HCT116 (cell line): ENCODE results near the gene GRHL1.

Experiments
- CBX3 ChIP-seq: IDR thresholded peaks from 2 replicates; pipeline ENCODE4 v1.6.1; 2012; ENCODE audit warnings: low read depth
- TF ChIP-seq, protein P1 (sequence below), 3 experiments: fragments of 200-600 bp in 1 of 3; sonication (generic) in 1 of 3; IDR thresholded peaks in 2 of 3; conservative IDR thresholded peaks in 1 of 3; 2 replicates each; pipeline ENCODE4 v1.5.1; 2012 to 2017; ENCODE audit warnings: low read depth in 2 of 3, low read length in 2 of 3, antibody characterized with exemption in 1 of 3, borderline replicate concordance in 1 of 3, control low read depth in 1 of 3, mild to moderate bottlenecking in 1 of 3, mixed read lengths in 1 of 3, mixed run types in 1 of 3, moderate library complexity in 1 of 3; ENCODE audit not compliant: insufficient read depth in 1 of 3

- TF ChIP-seq CBX3 = no peak
- TF ChIP-seq, protein P1, sequence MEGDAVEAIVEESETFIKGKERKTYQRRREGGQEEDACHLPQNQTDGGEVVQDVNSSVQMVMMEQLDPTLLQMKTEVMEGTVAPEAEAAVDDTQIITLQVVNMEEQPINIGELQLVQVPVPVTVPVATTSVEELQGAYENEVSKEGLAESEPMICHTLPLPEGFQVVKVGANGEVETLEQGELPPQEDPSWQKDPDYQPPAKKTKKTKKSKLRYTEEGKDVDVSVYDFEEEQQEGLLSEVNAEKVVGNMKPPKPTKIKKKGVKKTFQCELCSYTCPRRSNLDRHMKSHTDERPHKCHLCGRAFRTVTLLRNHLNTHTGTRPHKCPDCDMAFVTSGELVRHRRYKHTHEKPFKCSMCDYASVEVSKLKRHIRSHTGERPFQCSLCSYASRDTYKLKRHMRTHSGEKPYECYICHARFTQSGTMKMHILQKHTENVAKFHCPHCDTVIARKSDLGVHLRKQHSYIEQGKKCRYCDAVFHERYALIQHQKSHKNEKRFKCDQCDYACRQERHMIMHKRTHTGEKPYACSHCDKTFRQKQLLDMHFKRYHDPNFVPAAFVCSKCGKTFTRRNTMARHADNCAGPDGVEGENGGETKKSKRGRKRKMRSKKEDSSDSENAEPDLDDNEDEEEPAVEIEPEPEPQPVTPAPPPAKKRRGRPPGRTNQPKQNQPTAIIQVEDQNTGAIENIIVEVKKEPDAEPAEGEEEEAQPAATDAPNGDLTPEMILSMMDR (IDR thresholded peaks at IDR 0.05 in 2 of 3, conservative IDR thresholded peaks at IDR 0.05 in 1 of 3; ENCODE audit: borderline replicate concordance in 1 of 3, insufficient read depth in 1 of 3, low read depth in 2 of 3, low read length in 2 of 3) = no peak
Measured at GRCh38 chr2:9951272-9951521, 296 bp upstream of the GRHL1 start.
